GM18861 (cell line): ENCODE data around the gene BAHD1.

Source experiments
- ATAC-seq: cut with Tn5 transposase; IDR thresholded peaks from one replicate; pipeline ENCODE4 v1.9.1; 2021; ENCODE audit not compliant: unreplicated experiment

The BAHD1 gene

DNA sequence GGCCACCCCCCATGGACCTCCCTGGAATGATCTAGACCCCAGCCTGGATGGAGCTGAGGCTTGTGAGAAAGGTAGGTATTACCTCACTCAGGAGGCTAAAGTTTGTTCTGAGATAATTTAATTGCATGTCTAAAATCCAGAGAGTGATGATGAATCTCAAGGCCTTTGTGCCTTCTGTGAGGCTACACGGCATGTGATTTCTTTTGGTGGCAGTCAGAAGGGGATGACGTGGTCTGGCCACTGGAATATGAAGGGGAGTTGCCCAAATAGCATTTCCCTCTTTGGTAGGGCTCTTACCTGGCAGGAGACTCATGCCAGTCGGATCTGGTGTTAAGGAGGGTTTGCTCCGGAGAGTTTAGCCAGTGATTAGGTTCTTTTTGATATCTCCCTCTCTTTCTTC lies 2.5 kb downstream of the BAHD1 start:
- ATAC-seq, result no peak

DNA sequence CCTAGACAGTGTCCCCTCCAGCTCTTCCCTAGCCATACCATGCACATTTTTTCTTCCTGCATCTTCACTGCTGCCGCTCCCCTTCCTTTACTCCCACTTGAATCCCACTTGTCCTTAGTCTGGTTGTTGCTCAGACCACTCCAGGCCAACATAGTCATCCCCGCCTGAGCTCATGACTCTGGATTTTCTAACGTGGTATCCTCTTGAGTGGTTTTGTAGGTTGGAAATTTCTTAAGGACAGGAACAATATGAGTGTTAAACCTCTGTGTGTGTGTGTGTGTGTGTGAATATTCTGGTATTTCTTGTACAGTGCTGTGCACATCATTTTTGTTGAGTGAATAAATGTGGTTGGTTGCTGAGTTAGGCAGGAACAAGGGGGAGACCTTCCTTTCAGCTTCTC lies 3.1 kb downstream of the BAHD1 start:
- ATAC-seq, result no peak

DNA sequence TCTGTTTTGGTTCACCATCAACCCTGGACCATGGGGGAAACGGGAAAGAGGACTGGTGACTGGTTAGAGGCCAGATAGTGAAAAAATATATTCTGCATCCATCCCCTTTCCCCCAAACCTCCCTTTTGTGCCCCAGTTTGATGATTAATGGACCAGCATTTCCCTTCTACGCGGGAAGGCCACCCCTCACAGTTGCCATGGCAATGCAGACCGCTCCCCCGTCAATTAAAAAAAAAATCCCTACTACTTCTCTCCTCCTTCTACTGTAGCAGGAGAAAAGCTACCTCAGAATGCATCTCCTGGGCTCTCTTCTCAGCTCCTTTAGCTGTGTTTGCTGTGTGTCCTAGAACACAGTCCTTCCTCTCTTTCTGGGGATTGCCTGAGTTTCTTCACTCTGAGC lies 4.0 kb downstream of the BAHD1 start:
- no peak for ATAC-seq

DNA sequence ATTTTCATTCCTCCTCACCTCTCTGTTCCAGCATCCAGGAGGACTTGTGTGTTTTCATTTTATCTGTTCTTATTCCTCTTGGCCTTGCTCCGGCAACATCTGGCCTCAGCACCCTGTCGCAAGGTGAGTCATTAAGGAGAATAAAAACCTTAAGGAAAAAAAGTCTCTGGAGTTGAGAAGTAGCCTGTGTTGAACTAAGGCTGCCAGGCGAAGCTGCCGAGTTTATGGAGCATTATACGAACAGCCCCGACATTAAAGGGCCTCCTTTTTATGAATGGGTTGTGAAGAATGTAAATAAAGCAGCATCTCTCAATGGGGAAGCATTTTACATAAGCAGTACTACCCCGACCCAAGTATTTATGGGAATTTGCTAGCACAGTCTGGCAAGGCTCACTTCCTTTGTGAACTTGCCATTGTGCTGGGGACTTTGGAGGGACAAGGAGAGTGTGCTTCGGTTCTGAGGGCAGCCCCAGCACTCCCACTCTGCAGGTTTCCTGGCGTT lies 4.7 kb downstream of the BAHD1 start:
- ATAC-seq, result no peak

GRCh38 chr15:40446144-40446543 lies 5.4 kb downstream of the BAHD1 start:
- no peak for ATAC-seq

DNA sequence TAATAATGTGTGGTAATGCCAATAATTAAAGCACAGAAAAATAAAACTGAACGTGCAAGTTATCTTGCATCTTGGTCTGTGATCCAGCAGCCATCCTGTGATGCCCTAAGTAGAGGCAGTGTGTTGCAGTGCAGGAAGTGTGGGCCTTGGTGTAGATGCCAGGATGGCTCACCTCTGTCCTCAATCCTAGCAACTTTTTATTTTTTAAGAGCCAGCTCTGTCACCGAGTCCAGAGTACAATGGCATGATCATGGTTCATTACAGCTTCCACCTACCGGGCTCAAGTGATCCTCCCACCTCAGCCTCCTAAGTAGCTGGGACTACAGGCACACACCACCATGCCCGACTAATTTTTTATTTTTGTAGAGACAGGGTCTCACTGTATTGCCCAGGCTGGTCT lies 7.6 kb downstream of the BAHD1 start:
- no peak for ATAC-seq

DNA sequence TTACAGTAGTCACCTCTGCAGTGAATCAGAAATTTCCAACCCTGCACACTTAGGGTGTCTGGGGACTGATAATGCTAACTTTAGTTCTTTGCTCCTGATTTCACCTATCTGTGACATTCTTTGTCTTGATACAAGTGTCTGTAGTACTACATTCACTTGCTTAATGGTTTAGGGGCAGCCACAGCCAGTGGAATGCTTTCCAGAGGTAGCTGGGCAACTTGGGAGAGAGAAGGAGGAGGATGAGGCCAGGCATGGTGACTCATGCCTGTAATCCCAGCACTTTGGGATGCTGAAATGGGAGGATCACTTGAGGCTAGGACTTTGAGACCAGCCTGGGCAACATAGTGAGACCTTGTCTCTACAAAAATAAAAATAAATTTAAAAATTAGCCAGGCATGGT lies 8.5 kb downstream of the BAHD1 start:
- no peak for ATAC-seq

GRCh38 chr15:40450047-40450446 lies 9.3 kb downstream of the BAHD1 start:
- no peak for ATAC-seq

DNA sequence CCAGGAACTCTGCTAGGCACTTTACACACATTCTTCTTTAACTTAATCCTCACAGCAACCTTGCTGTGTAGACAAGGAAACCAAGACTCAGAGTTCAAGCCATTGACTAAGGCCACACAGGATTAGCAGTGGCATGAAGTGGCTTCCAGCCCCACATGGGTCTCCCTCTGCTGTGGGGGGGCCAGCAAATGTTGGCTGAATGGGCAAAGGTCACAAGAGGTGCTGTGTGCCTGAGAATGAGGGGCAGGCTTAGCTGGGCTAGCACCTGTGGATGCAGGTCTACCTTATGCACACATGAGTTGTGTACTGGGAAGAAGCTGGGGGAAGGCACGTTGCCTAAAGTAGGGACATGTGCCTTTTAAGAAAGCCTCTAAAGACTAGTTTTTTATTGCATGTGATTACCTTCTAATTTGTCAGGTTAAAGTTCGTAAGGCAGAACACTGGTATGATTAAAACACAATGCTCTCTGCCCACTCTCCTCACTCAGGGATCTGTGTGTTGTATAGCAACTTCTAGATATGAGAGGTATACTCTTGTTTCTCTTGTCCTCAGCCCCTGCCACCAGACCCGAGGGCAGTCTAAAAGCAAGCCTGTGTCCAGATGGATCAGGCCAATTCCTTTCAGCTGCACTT lies 10.9 kb downstream of the BAHD1 start:
- no peak for ATAC-seq

DNA sequence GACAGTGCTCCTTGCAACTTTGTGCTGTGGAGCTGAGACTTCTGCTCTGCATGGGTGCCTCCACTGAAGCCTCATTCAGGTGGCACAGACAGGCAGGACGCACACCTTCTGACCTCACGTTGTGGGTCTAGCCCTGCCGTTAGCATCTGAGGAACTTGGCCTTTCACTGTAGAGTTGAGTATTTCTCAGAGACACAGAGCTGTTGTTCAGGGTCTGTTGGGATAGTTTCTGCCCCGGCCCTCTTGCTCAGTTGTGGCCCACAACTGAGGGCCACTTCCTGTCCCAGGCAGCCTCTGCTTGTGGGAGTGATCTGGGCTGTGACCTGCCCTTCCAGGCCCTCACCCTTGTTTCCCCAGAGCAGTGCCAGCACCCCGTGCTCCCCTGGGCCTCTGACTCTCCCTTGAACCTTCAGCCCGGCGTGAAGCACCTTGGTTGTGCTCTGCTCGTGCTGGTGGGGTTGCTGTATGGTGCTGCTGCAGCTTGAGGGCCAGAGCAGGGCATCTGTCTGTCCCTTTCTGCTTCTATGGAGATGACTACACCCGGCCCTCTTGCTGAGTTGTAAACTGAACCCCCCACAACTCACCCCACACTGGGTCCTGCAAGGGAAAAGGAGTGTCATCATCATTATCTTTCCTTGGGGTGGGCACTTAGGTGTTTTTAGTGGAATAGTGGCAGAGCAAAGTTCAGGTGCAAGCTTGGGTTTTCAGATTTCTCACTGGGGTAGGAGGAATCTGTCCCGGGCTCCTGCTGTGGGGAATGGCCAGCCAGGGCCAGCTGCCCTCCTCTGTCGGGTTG lies 11.7 kb downstream of the BAHD1 start:
- peak; percentile 50 for ATAC-seq

- peak; percentile 41 for ATAC-seq
Measured at GRCh38 chr15:40453941-40454340, 13.2 kb downstream of the BAHD1 start.

DNA sequence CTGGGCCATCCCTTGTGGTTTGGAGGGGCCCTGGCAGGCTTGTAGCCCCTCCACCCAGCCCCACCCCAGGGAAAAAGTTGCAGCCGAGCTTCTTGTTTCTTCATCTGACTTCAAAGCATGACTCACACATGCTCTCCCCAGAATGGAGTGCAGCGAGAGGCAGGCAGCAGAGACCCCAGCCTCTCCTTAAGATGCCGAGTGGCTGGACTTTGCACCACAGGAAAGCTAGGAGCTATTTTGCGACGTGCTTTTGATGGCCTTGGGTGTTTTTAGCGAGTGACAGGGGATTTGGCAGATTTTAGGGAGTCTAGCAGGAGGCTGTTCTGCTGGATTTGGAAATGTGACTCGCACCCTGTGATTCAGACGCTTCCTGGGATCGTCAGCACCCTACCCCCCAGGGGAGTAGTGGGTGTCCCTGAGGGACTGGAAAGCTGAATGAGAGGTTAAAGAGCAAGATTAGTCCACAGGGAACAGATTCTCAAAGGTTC lies 14.2 kb downstream of the BAHD1 start:
- no peak for ATAC-seq

DNA sequence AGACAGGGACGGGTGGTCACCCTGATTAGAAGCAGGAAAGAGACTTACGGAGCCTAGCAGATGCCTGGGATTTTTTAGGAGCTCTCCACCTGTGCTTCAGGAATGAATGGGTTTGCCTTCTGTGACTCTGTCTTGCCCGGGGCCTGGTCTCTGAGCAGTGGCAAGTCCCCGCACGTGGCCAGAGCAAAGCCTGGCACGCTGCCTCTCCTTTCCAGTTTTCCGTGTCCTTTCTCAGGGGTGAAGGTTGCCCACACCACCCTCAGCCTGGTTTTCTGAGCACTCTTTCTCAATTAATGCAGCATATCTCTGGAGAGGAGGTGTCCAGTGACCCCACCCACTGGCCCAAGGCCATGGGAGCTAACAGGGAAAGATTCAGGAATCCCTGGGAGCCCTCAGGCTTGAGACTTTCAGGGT lies 15.6 kb downstream of the BAHD1 start:
- ATAC-seq, result no peak

GRCh38 chr15:40456738-40457137 lies 16.0 kb downstream of the BAHD1 start:
- ATAC-seq, result no peak

- ATAC-seq, result no peak
Measured at GRCh38 chr15:40458495-40459371, 18.0 kb downstream of the BAHD1 start.

GRCh38 chr15:40459391-40460015 lies 18.8 kb downstream of the BAHD1 start:
- no peak for ATAC-seq

DNA sequence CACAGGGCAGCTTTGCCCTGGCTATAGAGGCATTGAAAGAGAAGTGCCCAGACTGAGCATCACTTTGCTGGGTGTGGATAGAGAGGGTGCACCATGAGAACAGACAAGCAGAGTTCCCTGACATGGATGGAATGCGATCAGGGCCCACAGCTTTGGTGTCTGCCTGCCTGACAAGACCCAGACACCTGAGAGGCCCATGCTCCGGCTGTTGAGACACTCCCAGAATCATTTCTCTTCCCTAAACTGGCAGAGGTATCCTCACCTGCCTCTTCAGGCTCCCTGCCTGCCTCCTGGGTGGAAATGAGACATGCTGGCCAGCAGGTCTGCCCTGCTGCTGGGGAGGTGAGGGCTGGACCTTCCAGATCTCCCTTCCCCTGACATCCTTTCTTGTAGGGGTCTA lies 19.7 kb downstream of the BAHD1 start:
- no peak for ATAC-seq

GRCh38 chr15:40461958-40462357 lies 21.2 kb downstream of the BAHD1 start:
- no peak for ATAC-seq

DNA sequence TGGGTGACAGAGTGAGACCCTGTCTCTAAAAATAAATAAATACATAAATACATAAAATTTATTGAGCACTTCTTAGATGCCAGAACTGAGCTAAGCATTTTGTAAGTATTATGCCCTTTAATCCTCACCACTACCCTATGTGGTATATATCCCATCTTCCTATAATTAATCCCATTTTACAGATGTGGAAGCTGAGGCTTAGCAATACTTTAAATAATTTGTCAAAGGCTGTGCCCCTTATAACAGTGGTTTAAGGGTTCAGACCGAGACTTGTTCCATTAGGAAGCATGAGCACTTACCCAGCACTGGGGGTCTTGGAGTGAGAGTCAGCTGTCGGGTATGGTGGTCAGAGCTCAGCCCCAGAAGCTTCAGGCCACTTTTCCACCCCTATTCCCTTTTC lies 22.5 kb downstream of the BAHD1 start:
- no peak for ATAC-seq

GRCh38 chr15:40463886-40464545 lies 23.3 kb downstream of the BAHD1 start:
- no peak for ATAC-seq
